Vagina (tissue), 2 donors: ENCODE measurements around the gene HLA-C. TPM values are rescaled to one million over a fixed set of nuclear protein-coding genes. Genes with fewer than 3 reads are reported as not detected.

Experiments
- DNase-seq, 2 donors: peaks; one replicate each; pipeline ENCODE4 v3.0.0-alpha.2; 2017; ENCODE audit errors: extremely low spot score in 2 of 2
- H3K27ac ChIP-seq: fragments of 200-600 bp; sonication (generic); one replicate; pipeline ENCODE4 v1.5.1; 2019
- H3K27me3 ChIP-seq: fragments of 200-600 bp; sonication (generic); one replicate; pipeline ENCODE4 v1.5.1; 2019
- H3K36me3 ChIP-seq, 2 donors: fragments of 200-600 bp; sonication (generic); one replicate each; pipeline ENCODE4 v1.5.1; 2017 to 2019
- H3K4me1 ChIP-seq: fragments of 200-600 bp; sonication (generic); one replicate; pipeline ENCODE4 v1.5.1; 2019
- H3K4me3 ChIP-seq, 2 donors: fragments of 200-600 bp; sonication (generic); 1 replicate in 1 of 2; 2 replicates in 1 of 2; pipeline ENCODE4 v1.5.1; 2016 to 2019
- H3K9me3 ChIP-seq: fragments of 200-600 bp; sonication (generic); one replicate; pipeline ENCODE4 v1.5.1; 2019
- POLR2A ChIP-seq, 2 donors: fragments of 450-650 bp; IDR thresholded peaks; one replicate each; pipeline ENCODE4 v1.6.1; 2017; ENCODE audit warnings: antibody characterized with exemption in 2 of 2, mild to moderate bottlenecking in 2 of 2, moderate library complexity in 2 of 2
- POLR2AphosphoS5 ChIP-seq, 2 donors: sonication (generic); formaldehyde crosslinking; IDR thresholded peaks; one replicate each; pipeline ENCODE4 v1.9.0; 2017; ENCODE audit warnings: antibody characterized with exemption in 2 of 2, mild to moderate bottlenecking in 2 of 2, low read depth in 1 of 2; ENCODE audit not compliant: insufficient read depth in 1 of 2
- intact Hi-C: fragments of 100-400 bp; cut with DNase I; formaldehyde crosslinking; loops from one replicate; pipeline ENCODE4 v1.15.1; 2023
- total RNA-seq: library from RNA; depleted of rRNA; stranded (reverse); fragments of >200 nt; gene quantifications from one replicate; pipeline ENCODE4 v1.2.3, GENCODE V29; 2016
- TF ChIP-seq, protein P1 (sequence below), 3 experiments: fragments of 450-650 bp in 2 of 3; fragments of 200-600 bp in 1 of 3; sonication (generic) in 1 of 3; IDR thresholded peaks; one replicate each; pipeline ENCODE4 v1.5.1; 2017 to 2019; ENCODE audit warnings: antibody characterized with exemption in 3 of 3, mild to moderate bottlenecking in 2 of 3, moderate library complexity in 2 of 3

The HLA-C gene
- total RNA-seq, 1 donor from 2014 or later = 639 TPM

DNA sequence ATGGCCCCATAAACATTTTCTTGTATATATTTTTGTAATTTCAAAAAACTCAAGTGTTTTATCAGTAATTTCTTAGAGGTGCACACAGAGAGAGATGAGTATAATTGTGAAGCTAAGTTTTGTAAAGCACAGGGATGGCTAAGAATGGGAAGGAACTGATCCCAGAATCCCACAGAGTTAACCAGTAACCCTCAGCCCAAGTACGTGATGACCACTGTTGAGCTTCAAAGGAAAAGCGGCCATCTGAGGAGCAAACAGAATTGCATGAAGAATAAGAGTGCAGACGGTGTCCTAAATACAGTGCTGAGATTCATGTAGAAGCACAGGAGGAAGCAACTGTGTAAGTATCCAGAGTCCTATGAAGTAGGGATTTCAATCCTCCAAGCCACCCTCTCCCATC lies 28.1 kb upstream of the HLA-C start:
- TF ChIP-seq, protein P1, sequence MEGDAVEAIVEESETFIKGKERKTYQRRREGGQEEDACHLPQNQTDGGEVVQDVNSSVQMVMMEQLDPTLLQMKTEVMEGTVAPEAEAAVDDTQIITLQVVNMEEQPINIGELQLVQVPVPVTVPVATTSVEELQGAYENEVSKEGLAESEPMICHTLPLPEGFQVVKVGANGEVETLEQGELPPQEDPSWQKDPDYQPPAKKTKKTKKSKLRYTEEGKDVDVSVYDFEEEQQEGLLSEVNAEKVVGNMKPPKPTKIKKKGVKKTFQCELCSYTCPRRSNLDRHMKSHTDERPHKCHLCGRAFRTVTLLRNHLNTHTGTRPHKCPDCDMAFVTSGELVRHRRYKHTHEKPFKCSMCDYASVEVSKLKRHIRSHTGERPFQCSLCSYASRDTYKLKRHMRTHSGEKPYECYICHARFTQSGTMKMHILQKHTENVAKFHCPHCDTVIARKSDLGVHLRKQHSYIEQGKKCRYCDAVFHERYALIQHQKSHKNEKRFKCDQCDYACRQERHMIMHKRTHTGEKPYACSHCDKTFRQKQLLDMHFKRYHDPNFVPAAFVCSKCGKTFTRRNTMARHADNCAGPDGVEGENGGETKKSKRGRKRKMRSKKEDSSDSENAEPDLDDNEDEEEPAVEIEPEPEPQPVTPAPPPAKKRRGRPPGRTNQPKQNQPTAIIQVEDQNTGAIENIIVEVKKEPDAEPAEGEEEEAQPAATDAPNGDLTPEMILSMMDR (IDR thresholded peaks at IDR 0.05) = no peak
- TF ChIP-seq POLR2A (IDR thresholded peaks at IDR 0.05) (no peak), POLR2AphosphoS5 (IDR thresholded peaks at IDR 0.05; ENCODE audit: insufficient read depth in 1 of 2, low read depth in 1 of 2) (no peak)
- Histone ChIP-seq H3K9me3 (no peaks in the 10 kb centered on the region), H3K27ac (no peak overlapping the region), H3K4me3 (no peak overlapping the region), H3K36me3 (no peaks in the 10 kb centered on the region), H3K4me1 (no peaks in the 10 kb centered on the region), H3K27me3 (no peaks in the 10 kb centered on the region)
- intact Hi-C loops = no loop called here
- DNase-seq = no peak

DNA sequence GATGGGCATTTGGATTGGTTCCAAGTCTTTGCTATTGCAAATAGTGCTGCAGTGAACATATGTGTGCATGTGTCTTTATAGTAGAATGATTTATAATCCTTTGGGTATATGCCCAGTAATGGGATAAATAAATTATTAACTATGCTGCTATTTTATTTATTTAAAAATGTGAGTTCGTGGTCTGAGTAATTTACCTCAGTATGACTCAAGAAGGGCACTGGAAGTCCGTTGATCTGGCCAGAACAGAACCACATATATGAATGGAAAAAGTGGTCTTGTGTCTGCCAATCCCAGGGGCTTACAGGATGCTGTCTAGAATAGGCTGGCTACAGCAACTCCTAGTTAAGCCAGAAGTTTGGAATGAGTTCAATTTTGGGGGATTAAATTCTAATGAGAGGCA lies 27.6 kb upstream of the HLA-C start:
- Histone ChIP-seq H3K27ac (no peak overlapping the region), H3K9me3 (no peaks in the 10 kb centered on the region), H3K4me3 (no peak overlapping the region), H3K36me3 (no peaks in the 10 kb centered on the region), H3K27me3 (no peaks in the 10 kb centered on the region), H3K4me1 (no peaks in the 10 kb centered on the region)
- no peak for DNase-seq
- intact Hi-C loops = no loop called here
- no peak for TF ChIP-seq POLR2A (IDR thresholded peaks at IDR 0.05)
- TF ChIP-seq, protein P1 (IDR thresholded peaks at IDR 0.05) = no peak

DNA sequence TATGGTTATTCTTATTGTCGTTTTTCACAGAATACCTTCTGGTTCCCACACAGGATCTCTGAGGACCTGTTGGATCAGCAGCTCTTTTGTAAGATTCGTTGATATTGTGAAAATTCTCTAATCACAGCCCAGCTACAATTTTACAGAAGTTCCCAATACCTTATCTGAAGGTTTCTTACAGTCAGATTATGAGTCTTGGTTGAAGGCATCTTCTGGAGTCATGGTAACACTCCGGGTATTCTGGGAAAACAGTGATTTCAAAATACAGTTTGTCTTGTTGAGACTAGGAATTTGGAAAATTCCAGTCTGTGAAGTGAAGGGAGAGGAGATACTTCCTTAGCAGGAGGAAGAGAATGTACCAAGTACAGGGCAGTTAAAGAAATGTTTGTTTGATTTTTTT lies 22.2 kb upstream of the HLA-C start:
- H3K4me3 ChIP-seq = no peak overlapping the region
- H3K4me1 ChIP-seq = no peaks in the 10 kb centered on the region
- no peaks in the 10 kb centered on the region for H3K9me3 ChIP-seq
- DNase-seq = no peak
- intact Hi-C loops = no loop called here
- H3K27me3 ChIP-seq = no peaks in the 10 kb centered on the region
- TF ChIP-seq, protein P1 (IDR thresholded peaks at IDR 0.05) = no peak
- TF ChIP-seq POLR2A (IDR thresholded peaks at IDR 0.05) (no peak), POLR2AphosphoS5 (IDR thresholded peaks at IDR 0.05; ENCODE audit: insufficient read depth in 1 of 2, low read depth in 1 of 2) (no peak)
- no peak overlapping the region for H3K27ac ChIP-seq
- H3K36me3 ChIP-seq = no peaks in the 10 kb centered on the region

DNA sequence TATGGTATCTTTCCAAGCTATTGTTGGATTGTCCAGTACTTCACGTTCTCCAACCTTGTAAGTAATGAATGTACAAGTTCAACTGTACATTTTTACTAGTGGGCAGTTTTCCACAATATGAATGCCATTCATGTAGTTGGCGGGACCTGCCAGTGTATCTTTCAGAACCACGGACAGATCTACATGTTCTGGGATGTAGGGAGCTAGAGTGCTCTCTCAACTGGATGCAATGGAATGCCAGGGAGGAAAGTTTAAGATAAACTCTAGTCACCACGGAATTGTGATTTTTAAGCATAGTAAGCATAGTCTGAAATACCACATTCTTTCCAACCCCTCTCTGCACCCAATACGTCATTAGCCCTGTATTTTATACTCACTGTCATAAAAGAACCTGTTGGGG lies 21.5 kb upstream of the HLA-C start:
- Histone ChIP-seq H3K9me3 (no peaks in the 10 kb centered on the region), H3K4me1 (no peaks in the 10 kb centered on the region), H3K4me3 (no peak overlapping the region), H3K27me3 (no peaks in the 10 kb centered on the region), H3K36me3 (no peaks in the 10 kb centered on the region), H3K27ac (no peak overlapping the region)
- DNase-seq = no peak
- TF ChIP-seq POLR2A (IDR thresholded peaks at IDR 0.05) (no peak), POLR2AphosphoS5 (IDR thresholded peaks at IDR 0.05; ENCODE audit: insufficient read depth in 1 of 2, low read depth in 1 of 2) (no peak)
- TF ChIP-seq, protein P1 (IDR thresholded peaks at IDR 0.05) = no peak
- intact Hi-C loops = no loop called here

DNA sequence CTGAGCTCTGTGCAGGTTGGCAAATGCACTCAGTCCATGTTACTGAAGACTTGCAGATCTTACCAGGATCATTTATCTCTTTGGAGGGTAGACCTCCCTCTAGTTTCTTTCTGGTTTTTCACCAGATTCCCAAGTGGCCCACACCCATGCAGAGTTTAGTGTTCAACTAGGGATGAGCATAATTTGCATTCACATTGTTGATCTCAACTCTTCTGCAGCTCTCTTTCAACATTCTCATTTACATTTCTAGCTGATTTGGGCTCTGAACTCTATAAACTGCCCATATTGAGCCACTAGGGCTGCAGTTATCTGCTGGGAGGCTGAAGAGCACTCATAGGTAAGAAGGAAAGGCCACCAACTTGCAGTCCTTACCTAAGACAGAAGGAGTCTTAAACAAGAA lies 17.9 kb upstream of the HLA-C start:
- Histone ChIP-seq H3K36me3 (no peaks in the 10 kb centered on the region), H3K4me3 (no peak overlapping the region), H3K27me3 (no peaks in the 10 kb centered on the region), H3K27ac (no peak overlapping the region), H3K4me1 (no peaks in the 10 kb centered on the region), H3K9me3 (no peaks in the 10 kb centered on the region)
- intact Hi-C loops = no loop called here
- no peak for DNase-seq
- TF ChIP-seq, protein P1 (IDR thresholded peaks at IDR 0.05) = no peak
